22Rv1 (cell line): ENCODE measurements around the gene RNF217.

Experiments
- H3K27ac ChIP-seq: fragments of 450-650 bp; 2 replicates; pipeline ENCODE4 v1.5.1; 2017
- ZFX ChIP-seq: fragments of 450-650 bp; IDR thresholded peaks from 2 replicates; pipeline ENCODE4 v1.6.1; 2017; ENCODE audit warnings: antibody characterized with exemption, borderline replicate concordance
- TF ChIP-seq, protein P1 (sequence below): fragments of 450-650 bp; IDR thresholded peaks from 2 replicates; pipeline ENCODE4 v1.5.1; 2017; ENCODE audit warnings: mild to moderate bottlenecking

The RNF217 gene

DNA sequence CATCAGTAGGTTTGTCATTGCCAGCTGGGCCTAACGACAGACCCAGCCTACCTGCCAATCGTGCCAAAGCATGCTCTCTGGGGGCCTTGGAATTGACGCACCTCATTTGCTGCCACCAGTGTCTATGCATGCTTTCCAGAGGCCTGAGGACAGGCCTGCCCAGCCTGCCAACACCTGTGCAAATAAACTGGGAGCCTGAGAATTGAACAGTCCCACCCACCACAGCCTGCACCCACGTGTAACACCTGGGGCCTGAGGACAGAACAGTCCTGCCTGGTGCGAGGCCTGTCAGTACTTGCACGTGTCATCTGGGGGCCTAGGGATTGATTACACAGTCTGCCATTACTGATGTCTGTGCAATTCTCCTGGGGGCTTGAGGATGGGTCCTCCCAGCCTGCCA lies 6.2 kb upstream of the RNF217 start:
- TF ChIP-seq, protein P1, sequence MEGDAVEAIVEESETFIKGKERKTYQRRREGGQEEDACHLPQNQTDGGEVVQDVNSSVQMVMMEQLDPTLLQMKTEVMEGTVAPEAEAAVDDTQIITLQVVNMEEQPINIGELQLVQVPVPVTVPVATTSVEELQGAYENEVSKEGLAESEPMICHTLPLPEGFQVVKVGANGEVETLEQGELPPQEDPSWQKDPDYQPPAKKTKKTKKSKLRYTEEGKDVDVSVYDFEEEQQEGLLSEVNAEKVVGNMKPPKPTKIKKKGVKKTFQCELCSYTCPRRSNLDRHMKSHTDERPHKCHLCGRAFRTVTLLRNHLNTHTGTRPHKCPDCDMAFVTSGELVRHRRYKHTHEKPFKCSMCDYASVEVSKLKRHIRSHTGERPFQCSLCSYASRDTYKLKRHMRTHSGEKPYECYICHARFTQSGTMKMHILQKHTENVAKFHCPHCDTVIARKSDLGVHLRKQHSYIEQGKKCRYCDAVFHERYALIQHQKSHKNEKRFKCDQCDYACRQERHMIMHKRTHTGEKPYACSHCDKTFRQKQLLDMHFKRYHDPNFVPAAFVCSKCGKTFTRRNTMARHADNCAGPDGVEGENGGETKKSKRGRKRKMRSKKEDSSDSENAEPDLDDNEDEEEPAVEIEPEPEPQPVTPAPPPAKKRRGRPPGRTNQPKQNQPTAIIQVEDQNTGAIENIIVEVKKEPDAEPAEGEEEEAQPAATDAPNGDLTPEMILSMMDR, result no peak
- no peak for TF ChIP-seq ZFX
- H3K27ac ChIP-seq, result no peak overlapping the region

DNA sequence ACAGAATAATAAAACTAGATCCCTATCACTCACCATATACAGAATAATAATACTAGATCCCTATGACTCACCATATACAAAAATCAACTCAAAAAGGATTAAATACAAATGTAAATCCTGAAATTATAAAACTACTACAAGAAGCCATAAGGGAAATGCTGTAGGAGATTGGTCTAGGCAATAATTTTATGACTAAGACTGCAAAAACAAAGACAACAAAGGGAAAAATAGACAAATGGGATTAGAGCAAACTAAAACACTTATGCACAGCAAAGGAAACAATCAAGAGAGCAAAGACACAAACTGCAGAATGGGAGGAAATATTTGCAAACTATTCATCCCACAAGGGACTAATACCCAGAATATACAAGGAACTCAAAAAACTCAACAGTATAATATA lies 4.1 kb upstream of the RNF217 start:
- H3K27ac ChIP-seq, result no peak overlapping the region
- TF ChIP-seq, protein P1, result no peak
- TF ChIP-seq ZFX, result no peak

DNA sequence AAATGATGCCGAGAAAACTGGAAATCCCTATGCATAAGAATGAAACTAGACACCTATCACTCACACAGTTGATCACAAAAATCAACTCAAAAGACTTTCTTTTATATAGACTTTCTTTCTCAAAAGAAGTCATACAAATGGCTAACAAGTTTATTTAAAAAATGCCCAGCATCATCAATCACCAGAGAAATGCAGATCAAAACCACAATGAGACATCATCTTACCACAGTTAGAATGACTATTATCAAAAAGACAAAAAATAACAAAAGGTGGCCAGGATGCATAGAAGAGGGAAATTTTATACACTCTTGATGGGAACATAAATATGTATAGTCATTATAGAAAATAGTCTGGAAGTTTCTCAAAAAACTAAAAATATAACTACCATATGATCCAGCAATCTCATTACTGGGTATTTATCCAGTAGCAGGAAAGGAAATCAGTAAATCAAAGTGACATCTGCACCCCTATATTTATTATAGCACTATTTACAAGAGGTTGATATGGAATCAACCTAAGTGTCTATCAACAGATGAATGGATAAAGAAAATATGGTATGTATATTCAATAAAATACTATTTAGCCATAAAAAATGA lies 3.4 kb upstream of the RNF217 start:
- no peak overlapping the region for H3K27ac ChIP-seq
- TF ChIP-seq ZFX, result no peak
- TF ChIP-seq, protein P1, result no peak

DNA sequence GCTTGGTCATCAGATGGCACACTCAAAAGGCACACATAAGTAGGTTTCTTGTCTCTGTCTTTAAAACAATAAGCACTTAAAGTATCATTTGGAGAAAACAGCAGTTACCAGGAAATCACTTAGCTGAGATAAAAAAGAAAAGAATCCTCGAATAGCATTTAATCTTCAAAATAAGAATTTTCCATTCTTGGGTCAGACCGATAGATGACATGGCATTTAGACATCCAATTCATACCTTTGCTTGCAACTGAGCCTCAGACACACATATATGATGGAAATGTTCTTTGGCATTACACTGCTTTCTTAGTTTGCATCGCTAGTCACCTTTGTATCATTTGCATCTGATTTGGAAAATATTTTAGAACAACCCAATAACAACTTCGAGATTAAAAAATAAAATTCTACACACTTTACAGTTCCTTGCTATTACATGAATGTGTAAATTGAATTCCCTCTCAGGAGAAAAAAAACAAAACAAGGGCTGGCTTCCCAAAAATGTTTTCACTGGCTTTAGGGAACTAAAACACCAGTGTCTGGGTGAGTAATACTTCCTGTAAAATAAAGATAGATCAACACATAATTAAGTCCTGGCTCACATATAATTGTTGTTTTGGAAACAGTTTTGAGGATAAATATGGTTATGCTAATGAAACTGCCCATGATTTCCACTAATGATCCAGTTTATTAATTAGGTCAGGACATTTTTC lies 1.3 kb upstream of the RNF217 start:
- TF ChIP-seq, protein P1, result no peak
- TF ChIP-seq ZFX, result no peak
- H3K27ac ChIP-seq, result no peak overlapping the region

DNA sequence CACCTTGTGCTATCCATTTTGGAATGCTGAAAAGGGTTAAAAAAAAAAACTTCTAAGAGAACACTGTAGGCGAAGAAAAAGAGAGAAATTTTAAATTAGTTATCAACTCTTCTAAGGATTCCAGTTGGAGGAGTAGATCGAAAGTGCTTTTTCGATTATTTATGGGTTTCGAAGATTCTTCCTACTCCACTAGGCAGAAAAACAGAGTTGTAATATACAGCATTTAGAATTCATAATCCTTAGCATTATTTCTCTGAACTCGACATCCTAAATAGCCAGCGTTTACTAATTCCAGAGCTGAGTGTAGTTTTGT lies 817 bp upstream of the RNF217 start:
- no peak overlapping the region for H3K27ac ChIP-seq
- TF ChIP-seq, protein P1, result no peak
- TF ChIP-seq ZFX, result no peak

DNA sequence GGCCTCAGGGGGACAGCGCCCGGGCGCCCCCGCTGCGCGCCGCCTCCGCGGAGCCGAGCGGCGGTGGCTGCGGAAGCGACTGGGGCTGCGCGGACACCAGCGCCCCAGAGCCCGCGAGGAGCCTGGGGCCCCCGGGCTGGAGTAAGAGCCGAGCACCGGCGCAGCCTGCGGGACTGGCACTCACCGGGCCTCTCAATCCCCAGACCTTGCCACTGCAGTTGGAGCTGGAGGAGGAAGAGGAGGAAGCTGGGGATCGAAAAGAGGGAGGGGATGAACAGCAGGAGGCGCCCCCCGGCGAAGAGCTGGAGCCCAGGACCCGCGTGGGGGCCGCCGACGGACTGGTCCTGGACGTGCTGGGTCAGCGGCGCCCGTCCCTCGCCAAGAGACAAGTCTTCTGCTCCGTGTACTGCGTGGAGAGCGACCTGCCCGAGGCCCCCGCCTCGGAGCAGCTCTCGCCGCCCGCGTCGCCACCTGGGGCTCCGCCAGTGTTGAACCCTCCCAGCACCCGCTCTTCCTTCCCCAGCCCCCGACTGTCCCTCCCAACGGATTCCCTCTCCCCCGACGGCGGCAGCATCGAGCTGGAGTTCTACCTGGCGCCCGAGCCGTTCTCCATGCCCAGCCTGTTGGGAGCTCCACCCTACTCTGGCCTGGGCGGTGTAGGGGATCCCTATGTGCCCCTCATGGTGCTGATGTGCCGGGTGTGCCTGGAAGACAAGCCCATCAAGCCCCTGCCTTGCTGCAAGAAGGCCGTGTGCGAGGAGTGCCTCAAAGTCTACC lies 590 bp downstream of the RNF217 start:
- H3K27ac ChIP-seq, result no peak overlapping the region
- TF ChIP-seq, protein P1, result no peak
- TF ChIP-seq ZFX, result no peak

DNA sequence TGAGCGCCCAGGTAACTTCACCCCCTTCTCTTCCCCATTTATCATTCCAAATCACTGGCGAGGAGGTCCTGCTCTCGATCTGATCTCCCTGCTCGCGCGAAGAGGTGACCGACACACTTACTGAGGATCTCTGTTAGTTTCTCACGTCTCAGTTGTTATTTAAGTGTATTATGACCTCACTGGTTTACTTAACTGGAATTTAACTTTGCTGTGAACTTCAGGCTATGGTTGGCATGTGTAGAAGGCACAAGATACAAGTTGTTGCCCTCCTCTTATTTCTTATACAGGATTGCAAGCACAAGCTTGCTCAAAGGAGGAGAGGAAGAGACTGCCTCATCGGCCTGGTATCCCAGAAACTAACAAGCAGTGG lies 1.2 kb downstream of the RNF217 start:
- no peak overlapping the region for H3K27ac ChIP-seq
- no peak for TF ChIP-seq ZFX
- TF ChIP-seq, protein P1, result no peak
